Measurements from ENCODE around the gene EFCAB14.

EFCAB14 gene

GRCh38 chr1:46753985-46754384 is 35.1 kb upstream of the EFCAB14 start:
- no peak for TF ChIP-seq TEAD4 (IDR thresholded peaks at IDR 0.05)
- TF ChIP-seq TAF1 (IDR thresholded peaks at IDR 0.05; ENCODE audit: low read depth): no peak
- no peak for TF ChIP-seq TCF12 (IDR thresholded peaks at IDR 0.05; ENCODE audit: low read depth)
- no peak for TF ChIP-seq MAX (IDR thresholded peaks at IDR 0.05)
- no peak for TF ChIP-seq ZBTB7A (IDR thresholded peaks at IDR 0.05; ENCODE audit: low read depth)
- no peak for TF ChIP-seq USF1 (IDR thresholded peaks at IDR 0.05)
- TF ChIP-seq EP300 (IDR thresholded peaks at IDR 0.05; ENCODE audit: borderline replicate concordance): no peak
- no peak for TF ChIP-seq NFIC (IDR thresholded peaks at IDR 0.05)
- no peak for TF ChIP-seq FOXM1 (IDR thresholded peaks at IDR 0.05; ENCODE audit: borderline replicate concordance, low read depth)
- TF ChIP-seq REST (IDR thresholded peaks at IDR 0.05; ENCODE audit: low read depth): no peak
- no peak for TF ChIP-seq CEBPB (IDR thresholded peaks at IDR 0.05)

GRCh38 chr1:46749921-46750404 is 31.0 kb upstream of the EFCAB14 start:
- TF ChIP-seq CEBPB (IDR thresholded peaks at IDR 0.05) (peak; percentile 73), EGR1 (IDR thresholded peaks at IDR 0.05) (no peak), ZBTB7A (IDR thresholded peaks at IDR 0.05; ENCODE audit: low read depth) (no peak), USF1 (IDR thresholded peaks at IDR 0.05) (no peak), TEAD4 (IDR thresholded peaks at IDR 0.05) (no peak)

- TF ChIP-seq CEBPB (IDR thresholded peaks at IDR 0.05) (no peak), FOXM1 (IDR thresholded peaks at IDR 0.05; ENCODE audit: borderline replicate concordance, low read depth) (no peak), MAX (IDR thresholded peaks at IDR 0.05) (no peak), EGR1 (IDR thresholded peaks at IDR 0.05) (no peak), REST (IDR thresholded peaks at IDR 0.05; ENCODE audit: low read depth) (no peak), TCF12 (IDR thresholded peaks at IDR 0.05; ENCODE audit: low read depth) (no peak), NFIC (IDR thresholded peaks at IDR 0.05) (no peak), USF1 (IDR thresholded peaks at IDR 0.05) (no peak), TEAD4 (IDR thresholded peaks at IDR 0.05) (no peak), TAF1 (IDR thresholded peaks at IDR 0.05; ENCODE audit: low read depth) (no peak), RAD21 (IDR thresholded peaks at IDR 0.05; ENCODE audit: low read depth) (no peak), EP300 (IDR thresholded peaks at IDR 0.05; ENCODE audit: borderline replicate concordance) (no peak), ZBTB7A (IDR thresholded peaks at IDR 0.05; ENCODE audit: low read depth) (no peak), YY1 (IDR thresholded peaks at IDR 0.05; ENCODE audit: low read depth) (no peak), CREB1 (IDR thresholded peaks at IDR 0.05; ENCODE audit: low read depth) (no peak)
Measured at GRCh38 chr1:46749404-46749803, 30.5 kb upstream of the EFCAB14 start.

GRCh38 chr1:46747683-46748288 is 28.9 kb upstream of the EFCAB14 start:
- TF ChIP-seq REST (IDR thresholded peaks at IDR 0.05; ENCODE audit: low read depth) (no peak), RAD21 (IDR thresholded peaks at IDR 0.05; ENCODE audit: low read depth) (peak; percentile 97)

All from Ishikawa (cell line).